ENCODE measurements around the gene KRT13. TPM values are rescaled to one million over a fixed set of nuclear protein-coding genes. Genes with fewer than 3 reads are reported as not detected.

The KRT13 gene
- total RNA-seq, 1 experiment from 2014 or later = not detected

DNA sequence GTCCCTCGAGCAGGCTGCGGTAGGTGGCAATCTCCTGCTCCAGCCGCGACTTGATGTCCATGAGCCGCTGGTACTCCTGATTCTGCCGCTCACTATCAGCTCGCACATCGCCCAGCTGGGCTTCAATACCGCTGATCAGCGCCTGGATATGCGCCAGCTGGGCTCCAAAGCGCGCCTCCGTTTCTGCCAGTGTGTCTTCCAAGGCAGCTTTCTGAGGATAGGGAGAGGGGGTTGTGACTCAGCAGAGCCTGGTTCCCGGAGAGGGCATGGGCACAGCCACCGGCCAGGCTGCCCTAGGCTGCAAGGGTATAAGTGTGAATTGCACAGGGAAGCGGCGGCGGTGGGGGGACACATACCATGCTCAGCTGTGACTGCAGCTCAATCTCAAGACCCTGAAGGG lies 18.4 kb upstream of the KRT13 start:
- POLR2A ChIA-PET = no interaction called here
- peak overlapping the region; percentile 57; the same call in 1 of the 2 replicates for H3K27ac Mint-ChIP-seq
- H3K27me3 Mint-ChIP-seq (ENCODE audit: low read depth) = no peaks in the 10 kb centered on the region; the same call in 1 of the 2 replicates
- TF ChIP-seq ATF1 (CRISPR knock-in tag; IDR thresholded peaks at IDR 0.05) = no peak
- TF ChIP-seq NFATC4 (CRISPR knock-in tag; IDR thresholded peaks at IDR 0.05) = no peak
- TF ChIP-seq FOXK1 (CRISPR knock-in tag; IDR thresholded peaks at IDR 0.05) = no peak
- TF ChIP-seq HMGA2 (CRISPR knock-in tag; IDR thresholded peaks at IDR 0.05) = no peak
- no peak for TF ChIP-seq CREB1 (CRISPR knock-in tag; IDR thresholded peaks at IDR 0.05)
- TF ChIP-seq USF1 (CRISPR knock-in tag; IDR thresholded peaks at IDR 0.05) = no peak
- no peak for TF ChIP-seq SMAD3 (CRISPR knock-in tag; IDR thresholded peaks at IDR 0.05; ENCODE audit: borderline replicate concordance)
- TF ChIP-seq, protein P1, sequence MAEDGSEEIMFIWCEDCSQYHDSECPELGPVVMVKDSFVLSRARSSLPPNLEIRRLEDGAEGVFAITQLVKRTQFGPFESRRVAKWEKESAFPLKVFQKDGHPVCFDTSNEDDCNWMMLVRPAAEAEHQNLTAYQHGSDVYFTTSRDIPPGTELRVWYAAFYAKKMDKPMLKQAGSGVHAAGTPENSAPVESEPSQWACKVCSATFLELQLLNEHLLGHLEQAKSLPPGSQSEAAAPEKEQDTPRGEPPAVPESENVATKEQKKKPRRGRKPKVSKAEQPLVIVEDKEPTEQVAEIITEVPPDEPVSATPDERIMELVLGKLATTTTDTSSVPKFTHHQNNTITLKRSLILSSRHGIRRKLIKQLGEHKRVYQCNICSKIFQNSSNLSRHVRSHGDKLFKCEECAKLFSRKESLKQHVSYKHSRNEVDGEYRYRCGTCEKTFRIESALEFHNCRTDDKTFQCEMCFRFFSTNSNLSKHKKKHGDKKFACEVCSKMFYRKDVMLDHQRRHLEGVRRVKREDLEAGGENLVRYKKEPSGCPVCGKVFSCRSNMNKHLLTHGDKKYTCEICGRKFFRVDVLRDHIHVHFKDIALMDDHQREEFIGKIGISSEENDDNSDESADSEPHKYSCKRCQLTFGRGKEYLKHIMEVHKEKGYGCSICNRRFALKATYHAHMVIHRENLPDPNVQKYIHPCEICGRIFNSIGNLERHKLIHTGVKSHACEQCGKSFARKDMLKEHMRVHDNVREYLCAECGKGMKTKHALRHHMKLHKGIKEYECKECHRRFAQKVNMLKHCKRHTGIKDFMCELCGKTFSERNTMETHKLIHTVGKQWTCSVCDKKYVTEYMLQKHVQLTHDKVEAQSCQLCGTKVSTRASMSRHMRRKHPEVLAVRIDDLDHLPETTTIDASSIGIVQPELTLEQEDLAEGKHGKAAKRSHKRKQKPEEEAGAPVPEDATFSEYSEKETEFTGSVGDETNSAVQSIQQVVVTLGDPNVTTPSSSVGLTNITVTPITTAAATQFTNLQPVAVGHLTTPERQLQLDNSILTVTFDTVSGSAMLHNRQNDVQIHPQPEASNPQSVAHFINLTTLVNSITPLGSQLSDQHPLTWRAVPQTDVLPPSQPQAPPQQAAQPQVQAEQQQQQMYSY (CRISPR knock-in tag; IDR thresholded peaks at IDR 0.05) = no peak
- TF ChIP-seq EMX1 (CRISPR knock-in tag; IDR thresholded peaks at IDR 0.05) = no peak
- TF ChIP-seq, protein P2, sequence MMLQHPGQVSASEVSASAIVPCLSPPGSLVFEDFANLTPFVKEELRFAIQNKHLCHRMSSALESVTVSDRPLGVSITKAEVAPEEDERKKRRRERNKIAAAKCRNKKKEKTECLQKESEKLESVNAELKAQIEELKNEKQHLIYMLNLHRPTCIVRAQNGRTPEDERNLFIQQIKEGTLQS (CRISPR knock-in tag; conservative IDR thresholded peaks at IDR 0.05) = no peak
- no peak for TF ChIP-seq ZBTB21 (CRISPR knock-in tag; IDR thresholded peaks at IDR 0.05; ENCODE audit: borderline replicate concordance)
- TF ChIP-seq, protein P3, sequence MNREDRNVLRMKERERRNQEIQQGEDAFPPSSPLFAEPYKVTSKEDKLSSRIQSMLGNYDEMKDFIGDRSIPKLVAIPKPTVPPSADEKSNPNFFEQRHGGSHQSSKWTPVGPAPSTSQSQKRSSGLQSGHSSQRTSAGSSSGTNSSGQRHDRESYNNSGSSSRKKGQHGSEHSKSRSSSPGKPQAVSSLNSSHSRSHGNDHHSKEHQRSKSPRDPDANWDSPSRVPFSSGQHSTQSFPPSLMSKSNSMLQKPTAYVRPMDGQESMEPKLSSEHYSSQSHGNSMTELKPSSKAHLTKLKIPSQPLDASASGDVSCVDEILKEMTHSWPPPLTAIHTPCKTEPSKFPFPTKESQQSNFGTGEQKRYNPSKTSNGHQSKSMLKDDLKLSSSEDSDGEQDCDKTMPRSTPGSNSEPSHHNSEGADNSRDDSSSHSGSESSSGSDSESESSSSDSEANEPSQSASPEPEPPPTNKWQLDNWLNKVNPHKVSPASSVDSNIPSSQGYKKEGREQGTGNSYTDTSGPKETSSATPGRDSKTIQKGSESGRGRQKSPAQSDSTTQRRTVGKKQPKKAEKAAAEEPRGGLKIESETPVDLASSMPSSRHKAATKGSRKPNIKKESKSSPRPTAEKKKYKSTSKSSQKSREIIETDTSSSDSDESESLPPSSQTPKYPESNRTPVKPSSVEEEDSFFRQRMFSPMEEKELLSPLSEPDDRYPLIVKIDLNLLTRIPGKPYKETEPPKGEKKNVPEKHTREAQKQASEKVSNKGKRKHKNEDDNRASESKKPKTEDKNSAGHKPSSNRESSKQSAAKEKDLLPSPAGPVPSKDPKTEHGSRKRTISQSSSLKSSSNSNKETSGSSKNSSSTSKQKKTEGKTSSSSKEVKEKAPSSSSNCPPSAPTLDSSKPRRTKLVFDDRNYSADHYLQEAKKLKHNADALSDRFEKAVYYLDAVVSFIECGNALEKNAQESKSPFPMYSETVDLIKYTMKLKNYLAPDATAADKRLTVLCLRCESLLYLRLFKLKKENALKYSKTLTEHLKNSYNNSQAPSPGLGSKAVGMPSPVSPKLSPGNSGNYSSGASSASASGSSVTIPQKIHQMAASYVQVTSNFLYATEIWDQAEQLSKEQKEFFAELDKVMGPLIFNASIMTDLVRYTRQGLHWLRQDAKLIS (CRISPR knock-in tag; IDR thresholded peaks at IDR 0.05; ENCODE audit: borderline replicate concordance) = no peak
- H3K4me1 Mint-ChIP-seq = peaks cover 34% of the 10 kb centered on the region
- CTCF ChIA-PET = interaction anchor here (1.1 to 7.5 kb wide), 2 partner anchors 25 to 139 kb away, joined by 3 to 125 read pairs; no protein-coding TSS in a partner anchor
- no peak overlapping the region for H3K4me3 Mint-ChIP-seq
- H3K36me3 Mint-ChIP-seq = peaks cover 26% of the 10 kb centered on the region
- DNase-seq (ENCODE audit: low spot score) (no peak), ATAC-seq (no peak)
- no peaks in the 10 kb centered on the region for H3K9me3 Mint-ChIP-seq

- no peak overlapping the region for H3K4me3 Mint-ChIP-seq
- CTCF ChIA-PET = interaction anchor here (1.1 to 7.5 kb wide), 5 partner anchors 26 to 140 kb away, joined by 3 to 125 read pairs (median 11); no protein-coding TSS in a partner anchor
- POLR2A ChIA-PET = no interaction called here
- DNase-seq (ENCODE audit: low spot score) = no peak
- no peak for ATAC-seq
- peaks cover 26% of the 10 kb centered on the region for H3K36me3 Mint-ChIP-seq
- no peak overlapping the region for H3K27ac Mint-ChIP-seq
- H3K9me3 Mint-ChIP-seq = no peaks in the 10 kb centered on the region
- peaks cover 29% of the 10 kb centered on the region for H3K4me1 Mint-ChIP-seq
- H3K27me3 Mint-ChIP-seq (ENCODE audit: low read depth) = no peaks in the 10 kb centered on the region; the same call in 1 of the 2 replicates
- TF ChIP-seq, protein P4, sequence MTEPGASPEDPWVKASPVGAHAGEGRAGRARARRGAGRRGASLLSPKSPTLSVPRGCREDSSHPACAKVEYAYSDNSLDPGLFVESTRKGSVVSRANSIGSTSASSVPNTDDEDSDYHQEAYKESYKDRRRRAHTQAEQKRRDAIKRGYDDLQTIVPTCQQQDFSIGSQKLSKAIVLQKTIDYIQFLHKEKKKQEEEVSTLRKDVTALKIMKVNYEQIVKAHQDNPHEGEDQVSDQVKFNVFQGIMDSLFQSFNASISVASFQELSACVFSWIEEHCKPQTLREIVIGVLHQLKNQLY (CRISPR knock-in tag; IDR thresholded peaks at IDR 0.05) = no peak
- TF ChIP-seq CDX4 (CRISPR knock-in tag; IDR thresholded peaks at IDR 0.05; ENCODE audit: borderline replicate concordance) = no peak
- no peak for TF ChIP-seq CTCF (IDR thresholded peaks at IDR 0.05)
- TF ChIP-seq, protein P5, sequence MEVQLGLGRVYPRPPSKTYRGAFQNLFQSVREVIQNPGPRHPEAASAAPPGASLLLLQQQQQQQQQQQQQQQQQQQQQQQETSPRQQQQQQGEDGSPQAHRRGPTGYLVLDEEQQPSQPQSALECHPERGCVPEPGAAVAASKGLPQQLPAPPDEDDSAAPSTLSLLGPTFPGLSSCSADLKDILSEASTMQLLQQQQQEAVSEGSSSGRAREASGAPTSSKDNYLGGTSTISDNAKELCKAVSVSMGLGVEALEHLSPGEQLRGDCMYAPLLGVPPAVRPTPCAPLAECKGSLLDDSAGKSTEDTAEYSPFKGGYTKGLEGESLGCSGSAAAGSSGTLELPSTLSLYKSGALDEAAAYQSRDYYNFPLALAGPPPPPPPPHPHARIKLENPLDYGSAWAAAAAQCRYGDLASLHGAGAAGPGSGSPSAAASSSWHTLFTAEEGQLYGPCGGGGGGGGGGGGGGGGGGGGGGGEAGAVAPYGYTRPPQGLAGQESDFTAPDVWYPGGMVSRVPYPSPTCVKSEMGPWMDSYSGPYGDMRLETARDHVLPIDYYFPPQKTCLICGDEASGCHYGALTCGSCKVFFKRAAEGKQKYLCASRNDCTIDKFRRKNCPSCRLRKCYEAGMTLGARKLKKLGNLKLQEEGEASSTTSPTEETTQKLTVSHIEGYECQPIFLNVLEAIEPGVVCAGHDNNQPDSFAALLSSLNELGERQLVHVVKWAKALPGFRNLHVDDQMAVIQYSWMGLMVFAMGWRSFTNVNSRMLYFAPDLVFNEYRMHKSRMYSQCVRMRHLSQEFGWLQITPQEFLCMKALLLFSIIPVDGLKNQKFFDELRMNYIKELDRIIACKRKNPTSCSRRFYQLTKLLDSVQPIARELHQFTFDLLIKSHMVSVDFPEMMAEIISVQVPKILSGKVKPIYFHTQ (CRISPR knock-in tag; IDR thresholded peaks at IDR 0.05) = no peak
- TF ChIP-seq, protein P6, sequence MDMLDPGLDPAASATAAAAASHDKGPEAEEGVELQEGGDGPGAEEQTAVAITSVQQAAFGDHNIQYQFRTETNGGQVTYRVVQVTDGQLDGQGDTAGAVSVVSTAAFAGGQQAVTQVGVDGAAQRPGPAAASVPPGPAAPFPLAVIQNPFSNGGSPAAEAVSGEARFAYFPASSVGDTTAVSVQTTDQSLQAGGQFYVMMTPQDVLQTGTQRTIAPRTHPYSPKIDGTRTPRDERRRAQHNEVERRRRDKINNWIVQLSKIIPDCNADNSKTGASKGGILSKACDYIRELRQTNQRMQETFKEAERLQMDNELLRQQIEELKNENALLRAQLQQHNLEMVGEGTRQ (CRISPR knock-in tag; IDR thresholded peaks at IDR 0.05) = no peak
Observed at GRCh38 chr17:41523225-41523593, 17.8 kb upstream of the KRT13 start.
